ENCODE results near the gene UAP1. TPM values are rescaled to one million over a fixed set of nuclear protein-coding genes. Genes with fewer than 3 reads are reported as not detected.
A peak's percentile ranks its signal among the peaks of the same experiment; 100 is the strongest.

UAP1 gene
- total RNA-seq, 4 donors from 2014 or later, result 157 to 485 (median 258) TPM

DNA sequence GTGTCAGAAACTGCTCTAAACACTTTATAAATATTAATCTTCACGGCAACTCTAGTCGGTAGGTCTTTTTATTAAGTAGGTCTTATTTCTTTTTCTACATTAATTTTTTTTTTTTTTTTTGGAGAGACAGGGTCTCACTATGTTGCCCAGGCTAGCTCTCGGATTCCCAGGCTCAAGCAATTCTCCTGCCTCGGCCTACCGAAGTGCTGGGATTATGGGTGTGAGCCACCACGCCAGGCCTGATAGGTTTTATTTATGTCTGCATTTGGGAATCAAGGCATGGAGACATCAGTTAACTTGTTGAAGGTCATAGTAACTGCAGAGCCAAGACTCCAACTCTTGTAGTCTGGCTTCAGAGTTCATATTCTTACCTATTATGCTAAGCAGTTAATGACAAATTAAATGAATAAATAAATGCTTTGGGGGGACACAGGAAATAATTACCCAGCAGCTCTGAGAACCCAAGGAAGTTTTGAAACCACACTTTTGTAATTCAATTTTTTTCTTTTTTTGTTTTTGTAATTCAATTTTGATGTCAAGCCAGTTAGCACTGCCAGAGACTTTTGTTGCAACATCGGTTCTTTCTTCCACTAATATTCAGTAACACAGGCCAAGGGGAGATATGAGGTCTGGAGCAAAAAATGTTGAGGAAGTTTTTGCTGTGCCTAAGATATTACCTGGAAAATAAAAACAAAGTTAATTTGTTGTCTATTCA lies 9.4 kb upstream of the UAP1 start:
- peak; percentile 58 for ATAC-seq (ENCODE audit: low FRiP score)
- no peak for DNase-seq (ENCODE audit: low spot score)
- TF ChIP-seq, protein P1, sequence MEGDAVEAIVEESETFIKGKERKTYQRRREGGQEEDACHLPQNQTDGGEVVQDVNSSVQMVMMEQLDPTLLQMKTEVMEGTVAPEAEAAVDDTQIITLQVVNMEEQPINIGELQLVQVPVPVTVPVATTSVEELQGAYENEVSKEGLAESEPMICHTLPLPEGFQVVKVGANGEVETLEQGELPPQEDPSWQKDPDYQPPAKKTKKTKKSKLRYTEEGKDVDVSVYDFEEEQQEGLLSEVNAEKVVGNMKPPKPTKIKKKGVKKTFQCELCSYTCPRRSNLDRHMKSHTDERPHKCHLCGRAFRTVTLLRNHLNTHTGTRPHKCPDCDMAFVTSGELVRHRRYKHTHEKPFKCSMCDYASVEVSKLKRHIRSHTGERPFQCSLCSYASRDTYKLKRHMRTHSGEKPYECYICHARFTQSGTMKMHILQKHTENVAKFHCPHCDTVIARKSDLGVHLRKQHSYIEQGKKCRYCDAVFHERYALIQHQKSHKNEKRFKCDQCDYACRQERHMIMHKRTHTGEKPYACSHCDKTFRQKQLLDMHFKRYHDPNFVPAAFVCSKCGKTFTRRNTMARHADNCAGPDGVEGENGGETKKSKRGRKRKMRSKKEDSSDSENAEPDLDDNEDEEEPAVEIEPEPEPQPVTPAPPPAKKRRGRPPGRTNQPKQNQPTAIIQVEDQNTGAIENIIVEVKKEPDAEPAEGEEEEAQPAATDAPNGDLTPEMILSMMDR (IDR thresholded peaks at IDR 0.05), result no peak

DNA sequence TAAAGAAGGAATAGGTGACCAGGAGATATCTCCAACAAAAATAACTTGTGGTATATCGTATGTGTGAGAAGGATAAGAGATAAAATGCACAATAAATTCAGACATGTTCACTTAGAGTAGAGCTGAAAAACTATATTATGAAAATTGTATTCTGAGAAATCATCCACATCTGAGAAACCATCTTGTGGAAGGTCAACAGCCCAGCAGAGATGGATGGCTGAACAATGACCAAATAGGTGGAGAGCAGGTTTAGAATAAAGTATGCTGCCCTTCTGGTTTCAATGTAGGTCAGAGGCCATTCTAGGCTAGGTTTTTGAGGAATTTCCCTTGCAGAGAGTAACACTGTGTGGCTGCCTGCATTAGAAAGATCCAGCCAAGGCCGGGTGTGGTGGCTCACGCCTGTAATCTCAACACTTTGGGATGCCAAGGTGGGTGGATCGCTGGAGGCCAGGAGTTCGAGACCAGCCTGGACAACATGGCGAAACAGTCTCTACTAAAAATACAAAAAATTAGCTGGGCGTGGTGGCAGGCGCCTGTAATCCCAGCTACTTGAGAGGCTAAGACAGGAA lies 8.8 kb upstream of the UAP1 start:
- ATAC-seq (ENCODE audit: low FRiP score) (peak; percentile 39), DNase-seq (ENCODE audit: low spot score) (no peak)
- TF ChIP-seq, protein P1 (IDR thresholded peaks at IDR 0.05), result no peak

DNA sequence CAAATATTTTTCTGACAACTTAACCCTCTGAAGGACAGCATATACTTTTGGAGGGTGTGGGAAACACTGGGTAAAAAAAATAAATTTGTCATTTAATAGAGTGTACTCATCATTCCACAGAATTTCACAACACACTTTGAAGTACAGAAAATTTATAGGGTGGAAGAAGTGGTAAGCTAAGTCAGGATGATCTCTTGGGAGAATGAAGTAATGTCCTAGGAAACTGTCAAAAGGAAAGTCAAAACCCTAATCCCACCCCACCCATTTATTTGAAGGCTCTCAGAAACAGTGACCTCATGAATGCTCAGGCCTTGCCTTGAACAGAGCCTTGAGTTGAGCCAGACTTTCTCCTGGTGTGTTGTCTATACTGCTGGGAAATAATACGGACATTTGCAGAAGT lies 7.3 kb upstream of the UAP1 start:
- ATAC-seq (ENCODE audit: low FRiP score), result peak; percentile 51
- TF ChIP-seq, protein P1 (IDR thresholded peaks at IDR 0.05), result no peak
- no peak for DNase-seq (ENCODE audit: low spot score)

DNA sequence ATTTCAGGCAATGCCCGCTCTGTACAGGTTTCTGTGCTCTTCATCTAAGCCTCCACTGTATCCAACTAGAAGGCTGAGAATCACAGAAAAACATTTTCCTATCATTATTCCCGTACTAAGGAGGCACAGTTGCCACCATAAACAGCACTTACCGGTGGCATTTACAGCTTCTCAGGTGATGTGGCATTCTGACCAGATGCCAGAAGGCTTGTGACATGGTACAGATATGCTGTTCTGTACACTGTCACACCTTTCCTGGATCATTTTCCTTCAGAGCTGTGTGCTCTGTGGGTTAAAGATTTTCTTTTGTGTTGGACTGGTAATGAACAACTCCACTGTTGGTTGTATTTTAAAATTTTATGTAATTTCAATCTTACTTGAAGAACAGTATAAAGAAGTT lies 4.0 kb upstream of the UAP1 start:
- TF ChIP-seq, protein P1 (IDR thresholded peaks at IDR 0.05), result no peak
- DNase-seq (ENCODE audit: low spot score), result no peak
- no peak for ATAC-seq (ENCODE audit: low FRiP score)

DNA sequence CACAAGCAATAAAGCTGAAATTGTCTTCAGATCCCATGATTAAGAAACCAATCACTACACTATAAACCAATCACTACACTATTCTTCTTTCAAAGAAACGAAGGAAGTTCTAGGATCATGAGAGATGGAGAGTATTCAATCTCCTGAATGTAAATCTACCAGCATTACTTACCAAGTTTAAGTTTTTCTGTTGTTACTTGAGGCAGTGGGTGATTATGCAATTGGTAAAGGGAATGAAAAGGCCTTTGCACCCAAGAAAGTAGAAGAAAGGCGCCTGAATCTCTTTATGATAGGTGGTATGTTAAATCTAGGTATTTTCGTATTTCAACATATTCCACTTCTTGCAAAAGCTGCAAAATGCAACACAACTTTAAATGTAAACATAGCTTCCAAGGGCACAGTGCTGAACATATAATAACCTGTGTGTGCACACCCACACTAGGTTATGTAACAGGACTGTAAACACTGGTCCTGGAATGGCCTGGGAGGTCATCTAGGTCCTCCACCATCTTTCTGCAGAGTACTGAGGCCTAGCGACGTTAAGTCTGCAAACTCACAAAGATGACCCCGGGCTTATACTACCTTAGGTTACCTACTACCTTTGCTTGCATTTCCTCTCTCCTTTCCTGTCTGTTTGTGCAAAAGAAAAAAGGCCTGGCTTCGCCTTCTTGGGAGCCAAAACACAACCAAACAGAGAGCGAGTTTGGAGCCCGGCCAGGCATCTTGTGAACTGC lies 1.1 kb upstream of the UAP1 start:
- TF ChIP-seq, protein P1 (IDR thresholded peaks at IDR 0.05), result no peak
- DNase-seq (ENCODE audit: low spot score), result no peak
- no peak for ATAC-seq (ENCODE audit: low FRiP score)

DNA sequence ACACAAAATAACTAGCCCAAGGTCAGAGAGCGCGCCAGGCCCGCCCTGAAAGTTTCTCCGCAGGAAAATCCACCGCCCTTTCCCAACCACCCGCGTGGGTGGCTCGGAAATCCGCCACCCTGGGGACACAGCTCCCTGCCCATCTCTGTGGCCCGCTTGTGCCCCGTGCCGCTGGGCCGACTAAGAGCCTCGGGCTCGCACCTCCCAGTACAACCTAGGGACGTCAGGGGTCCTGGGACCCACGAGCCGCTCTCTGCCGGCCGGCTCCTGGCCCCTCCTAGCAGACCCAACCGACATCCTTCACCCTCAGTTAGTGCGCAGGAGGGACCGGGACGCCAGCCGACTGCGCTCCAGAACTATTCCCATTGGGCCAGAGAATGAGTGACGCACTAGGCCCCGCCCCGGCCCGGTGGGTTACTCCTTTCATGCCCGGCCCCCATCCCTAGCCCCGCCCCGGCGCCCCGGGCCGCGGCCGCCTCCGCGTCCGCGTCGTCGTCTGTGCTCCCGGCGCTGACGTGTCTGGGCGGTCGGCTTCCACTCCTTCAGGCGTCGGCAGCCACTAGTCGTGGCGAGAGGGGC lies 396 bp upstream of the UAP1 start:
- DNase-seq (ENCODE audit: low spot score), result peak; percentile 94
- ATAC-seq (ENCODE audit: low FRiP score), result peak; percentile 94
- TF ChIP-seq, protein P1 (IDR thresholded peaks at IDR 0.05), result no peak
